ENCODE measurements around the gene CABLES1. TPM values are rescaled to one million over a fixed set of nuclear protein-coding genes. Genes with fewer than 3 reads are reported as not detected.
"Not testable (repeated sequence)": the region's sequence is repeated elsewhere in the genome, so short reads cannot be mapped to it uniquely, and the experiment has no call there.

The CABLES1 gene
- 10 to 100 TPM in 3 of 4 donors, 1 to 10 TPM in 1; 6.6 to 28.5 (median 19.5) TPM for total RNA-seq

GRCh38 chr18:23134780-23135549 is at the start of gene CABLES1:
TSS of gene CABLES1 (plus strand) at chr18:23135485. CDS start at chr18:23135763, 278 bp downstream.
- H3K4me1 ChIP-seq: peaks cover 0 to 34% (median 16%) of the 10 kb centered on the region in 4 donors
- peak in 1 of 2 donors; percentile 67 for TF ChIP-seq POLR2A (IDR thresholded peaks at IDR 0.05)
- no peak for TF ChIP-seq CTCF (IDR thresholded peaks at IDR 0.05)
- H3K27me3 ChIP-seq: no peaks in the 10 kb centered on the region
- H3K4me3 ChIP-seq: peak within 1 kb of the TSS; percentile 42 to 80 (median 59)
- no peaks in the 10 kb centered on the region for H3K9me3 ChIP-seq
- H3K27ac ChIP-seq: peak within 1 kb of the TSS; percentile 26 to 80 (median 48)
- DNase-seq: peak; percentile 21 to 81 (median 77)
- H3K36me3 ChIP-seq: no peaks in the 10 kb centered on the region

- H3K36me3 ChIP-seq: no peaks in the 10 kb centered on the region
- no peaks in the 10 kb centered on the region for H3K4me1 ChIP-seq
- H3K27ac ChIP-seq: no peak overlapping the region
- DNase-seq: no peak
- TF ChIP-seq CTCF (IDR thresholded peaks at IDR 0.05) (no peak), POLR2A (IDR thresholded peaks at IDR 0.05) (no peak)
- no peak overlapping the region for H3K4me3 ChIP-seq
- no peaks in the 10 kb centered on the region for H3K27me3 ChIP-seq
- H3K9me3 ChIP-seq: no peaks in the 10 kb centered on the region
Measured at GRCh38 chr18:23087352-23087751, 47.9 kb upstream of the CABLES1 start.

- Histone ChIP-seq H3K4me1 (no peaks in the 10 kb centered on the region), H3K27ac (no peak overlapping the region), H3K4me3 (no peak overlapping the region), H3K27me3 (no peaks in the 10 kb centered on the region), H3K9me3 (no peaks in the 10 kb centered on the region), H3K36me3 (no peaks in the 10 kb centered on the region)
- DNase-seq: no peak
- TF ChIP-seq CTCF (IDR thresholded peaks at IDR 0.05) (no peak), POLR2A (IDR thresholded peaks at IDR 0.05) (no peak)
Measured at GRCh38 chr18:23088310-23088709, 47.0 kb upstream of the CABLES1 start.

- not testable (repeated sequence) for H3K27me3 ChIP-seq, H3K4me1 ChIP-seq, H3K36me3 ChIP-seq, H3K9me3 ChIP-seq, H3K27ac ChIP-seq, DNase-seq, H3K4me3 ChIP-seq
Measured at GRCh38 chr18:23091017-23091993, 44.0 kb upstream of the CABLES1 start.

GRCh38 chr18:23092121-23092520 is 43.2 kb upstream of the CABLES1 start:
- no peak for DNase-seq
- H3K9me3 ChIP-seq: no peaks in the 10 kb centered on the region

GRCh38 chr18:23093130-23093529 is 42.2 kb upstream of the CABLES1 start:
- H3K27ac ChIP-seq, H3K36me3 ChIP-seq, DNase-seq, H3K4me1 ChIP-seq, H3K9me3 ChIP-seq, H3K4me3 ChIP-seq, H3K27me3 ChIP-seq: not testable (repeated sequence)

More at GRCh38 chr18:23092121-23092520, 43.2 kb upstream of the CABLES1 start:
- no peaks in the 10 kb centered on the region for H3K36me3 ChIP-seq
- no peak overlapping the region for H3K27ac ChIP-seq
- no peaks in the 10 kb centered on the region for H3K27me3 ChIP-seq
- no peak for TF ChIP-seq POLR2A (IDR thresholded peaks at IDR 0.05)
- TF ChIP-seq CTCF (IDR thresholded peaks at IDR 0.05): no peak
- no peak overlapping the region for H3K4me3 ChIP-seq
- no peaks in the 10 kb centered on the region for H3K4me1 ChIP-seq

Data from Peyer's patch (tissue), 4 donors.